GM23338 (cell line): ENCODE results near the gene ZNF865. TPM values are rescaled to one million over a fixed set of nuclear protein-coding genes. Genes with fewer than 3 reads are reported as not detected.
A peak's percentile ranks its signal among the peaks of the same experiment; 100 is the strongest.

Experiments used
- ATAC-seq: fragments of 200-7000 bp; cut with Tn5 transposase; 3 replicates; pipeline ENCODE4 v1.9.1; 2020
- DNase-seq: peaks from one replicate; pipeline ENCODE4 v3.0.0-alpha.2; 2015; ENCODE audit warnings: low spot score
- H2AFZ ChIP-seq: fragments of 200-600 bp; sonication (generic); 2 replicates; pipeline ENCODE4 v1.8.0; 2016; ENCODE audit warnings: antibody characterized with exemption, mild to moderate bottlenecking, moderate library complexity
- H3F3A ChIP-seq: fragments of 200-600 bp; sonication (generic); replicated peaks from 2 replicates; pipeline ENCODE4 v1.8.0; 2017; ENCODE audit warnings: antibody characterized with exemption, mixed run types, low read depth
- H3K27ac ChIP-seq: fragments of 200-600 bp; sonication (generic); 2 replicates; pipeline ENCODE4 v1.6.1; 2016; ENCODE audit warnings: low read depth
- H3K27me3 ChIP-seq: fragments of 200-600 bp; sonication (generic); 2 replicates; pipeline ENCODE4 v1.8.0; 2016; ENCODE audit warnings: mild to moderate bottlenecking, mixed run types, moderate library complexity; ENCODE audit not compliant: insufficient read depth
- H3K36me3 ChIP-seq: fragments of 200-600 bp; sonication (generic); 2 replicates; pipeline ENCODE4 v1.8.0; 2016; ENCODE audit warnings: mild to moderate bottlenecking; ENCODE audit not compliant: insufficient read depth
- H3K4me1 ChIP-seq: fragments of 200-600 bp; sonication (generic); 2 replicates; pipeline ENCODE4 v1.8.0; 2016; ENCODE audit warnings: mild to moderate bottlenecking, moderate library complexity; ENCODE audit not compliant: insufficient read depth
- H3K4me2 ChIP-seq: fragments of 200-600 bp; sonication (generic); 2 replicates; pipeline ENCODE4 v1.7.1; 2017; ENCODE audit warnings: mixed run types
- H3K4me3 ChIP-seq: fragments of 200-600 bp; sonication (generic); 2 replicates; pipeline ENCODE4 v1.6.1; 2016; ENCODE audit warnings: mixed run types
- H3K79me2 ChIP-seq: fragments of 200-600 bp; sonication (generic); replicated peaks from 2 replicates; pipeline ENCODE4 v1.8.0; 2017; ENCODE audit warnings: mild to moderate bottlenecking; ENCODE audit not compliant: insufficient read depth
- H3K9me2 ChIP-seq: fragments of 200-600 bp; sonication (generic); 2 replicates; pipeline ENCODE4 v1.8.0; 2017; ENCODE audit not compliant: insufficient read depth
- H4K20me1 ChIP-seq: fragments of 200-600 bp; sonication (generic); replicated peaks from 2 replicates; pipeline ENCODE4 v1.8.0; 2017; ENCODE audit warnings: mild to moderate bottlenecking; ENCODE audit not compliant: insufficient read depth
- H3K27ac Mint-ChIP-seq: 2 replicates; pipeline ENCODE4 v1.8.0; 2020; ENCODE audit warnings: inconsistent platforms, mild to moderate bottlenecking, moderate library complexity, mixed read lengths
- H3K27me3 Mint-ChIP-seq: 3 replicates; pipeline ENCODE4 v1.8.0; 2022; ENCODE audit warnings: low read depth, mild to moderate bottlenecking, moderate library complexity, mixed read lengths, inconsistent platforms; ENCODE audit not compliant: insufficient read depth, poor library complexity
- H3K36me3 Mint-ChIP-seq: 3 replicates; pipeline ENCODE4 v1.8.0; 2021; ENCODE audit warnings: low read depth, mild to moderate bottlenecking, inconsistent platforms, moderate library complexity, mixed read lengths
- H3K4me1 Mint-ChIP-seq: 3 replicates; pipeline ENCODE4 v1.8.0; 2020; ENCODE audit warnings: mild to moderate bottlenecking, inconsistent platforms, mixed read lengths
- H3K4me3 Mint-ChIP-seq: 3 replicates; pipeline ENCODE4 v1.8.0; 2021; ENCODE audit warnings: moderate library complexity, mild to moderate bottlenecking, inconsistent platforms, mixed read lengths
- H3K9me3 Mint-ChIP-seq: 3 replicates; pipeline ENCODE4 v1.8.0; 2020; ENCODE audit warnings: moderate library complexity, mild to moderate bottlenecking, inconsistent platforms, mixed read lengths
- CTCF ChIP-seq, 2 experiments: fragments of 200-600 bp in 1 of 2; sonication (generic) in 1 of 2; conservative IDR thresholded peaks; 2 replicates each; pipeline versions ENCODE4 v1.5.1 to v1.6.1; 2016 to 2017; ENCODE audit warnings: antibody characterized with exemption in 2 of 2, low read depth in 2 of 2, mild to moderate bottlenecking in 2 of 2, moderate library complexity in 1 of 2
- ETS1 ChIP-seq: IDR thresholded peaks from 2 replicates; pipeline ENCODE4 v1.6.1; 2016; ENCODE audit warnings: antibody characterized with exemption
- JUNB ChIP-seq: IDR thresholded peaks from one replicate; pipeline ENCODE4 v1.6.1; 2016; ENCODE audit warnings: antibody characterized with exemption; ENCODE audit not compliant: unreplicated experiment
- POLR2AphosphoS5 ChIP-seq: IDR thresholded peaks from 2 replicates; pipeline ENCODE4 v1.6.1; 2016; ENCODE audit warnings: antibody characterized with exemption, low read depth
- ZNF114 ChIP-seq: fragments of 250-450 bp; sonication (Bioruptor Pico); IDR thresholded peaks from 2 replicates; pipeline ENCODE4 v1.5.0; 2020; ENCODE audit warnings: mild to moderate bottlenecking, moderate library complexity
- ZNF331 ChIP-seq: fragments of 250-450 bp; sonication (Bioruptor Pico); IDR thresholded peaks from 2 replicates; pipeline ENCODE4 v1.5.0; 2020; ENCODE audit warnings: low read depth, mild to moderate bottlenecking, moderate library complexity
- ZNF462 ChIP-seq: fragments of 250-450 bp; sonication (Bioruptor Pico); IDR thresholded peaks from 2 replicates; pipeline ENCODE4 v1.5.0; 2020; ENCODE audit warnings: mild to moderate bottlenecking, moderate library complexity
- polyA plus RNA-seq: library from polyadenylated mRNA; unstranded; fragments of >200 nt; fragmentation: Nextera tagmentation; extraction: Ambion mirVana; gene quantifications from 2 replicates; pipeline ENCODE4 v1.2.1, GENCODE V29; 2016
- total RNA-seq: library from RNA; depleted of rRNA; stranded (reverse); fragments of >200 nt; shearing (Covaris generic); gene quantifications from 2 replicates; pipeline ENCODE4 v1.2.3, GENCODE V29; 2014

Gene ZNF865
- total and polyA plus RNA-seq, 2 experiments from 2014 or later = 2.2 to 12.1 TPM

DNA sequence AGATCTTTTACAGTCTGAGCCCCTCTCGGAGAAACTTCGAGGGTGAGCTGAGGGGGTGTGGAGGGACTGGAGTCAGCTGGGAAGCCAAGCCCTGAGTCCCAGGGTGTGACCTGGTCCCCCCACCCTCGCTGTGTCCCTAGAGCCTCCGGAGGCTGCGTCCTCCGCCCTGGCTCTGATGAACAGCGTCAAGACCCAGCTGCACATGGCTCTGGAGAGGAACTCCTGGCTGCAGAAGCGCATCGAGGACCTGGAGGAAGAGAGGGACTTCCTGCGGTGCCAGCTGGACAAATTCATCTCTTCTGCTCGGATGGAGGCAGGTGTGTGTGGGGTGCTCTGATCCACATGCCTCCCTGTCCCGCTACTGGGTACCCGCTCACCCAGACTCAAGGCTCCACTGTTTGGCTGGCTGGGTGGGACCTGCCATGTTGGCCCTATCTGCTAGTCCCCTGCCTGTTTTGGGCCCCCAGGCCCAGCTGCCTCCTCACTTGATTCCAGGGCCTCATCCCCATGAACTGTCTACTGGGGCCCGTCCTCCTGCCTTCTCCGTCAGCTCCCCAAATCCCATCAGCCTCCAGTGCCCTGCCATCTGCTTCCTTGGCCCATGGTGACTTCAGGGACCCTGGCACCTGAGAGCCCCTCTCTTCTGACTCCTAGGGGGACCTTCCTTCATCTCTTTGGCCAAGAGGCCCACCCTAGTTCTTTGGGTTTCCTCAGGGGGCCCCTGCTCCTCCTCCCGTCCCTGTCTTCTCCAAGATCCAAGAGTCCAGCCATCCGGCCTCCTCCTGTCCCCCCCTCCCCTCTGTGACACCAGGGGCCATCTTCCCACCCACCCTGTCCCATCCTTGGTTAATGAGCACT is 44.0 kb downstream of the ZNF865 start:
- no peak for DNase-seq
- H3K4me3 ChIP-seq = no peak overlapping the region
- H3K27ac Mint-ChIP-seq = no peak overlapping the region

More for the DNA sequence above, 44.0 kb downstream of the ZNF865 start:
- ATAC-seq = no peak
- TF ChIP-seq ZNF331 (CRISPR knock-in tag) = no peak
- TF ChIP-seq ZNF462 = no peak
- no peak for TF ChIP-seq JUNB
- TF ChIP-seq ETS1 = no peak
- TF ChIP-seq POLR2AphosphoS5 = no peak
- no peak for TF ChIP-seq ZNF114 (CRISPR knock-in tag)
- TF ChIP-seq CTCF (conservative IDR thresholded peaks at IDR 0.05; ENCODE audit: low read depth in 2 of 2) = no peak
- Histone ChIP-seq H3K4me2 (peak overlapping the region; percentile 87; the same call in 1 of the 2 replicates), H3K9me2 (no peaks in the 10 kb centered on the region), H3K27me3 (no peaks in the 10 kb centered on the region), H3K36me3 (no peaks in the 10 kb centered on the region), H3K27ac (no peak overlapping the region), H4K20me1 (no peaks in the 10 kb centered on the region), H3K79me2 (peaks cover 25% of the 10 kb centered on the region), H3F3A (peaks cover 15% of the 10 kb centered on the region; the same call in 1 of the 2 replicates), H2AFZ (no peak overlapping the region), H3K4me1 (no peaks in the 10 kb centered on the region; the same call in 1 of the 2 replicates)
- Mint-ChIP-seq H3K4me3 (peak overlapping the region; percentile 73), H3K4me1 (peaks cover 29% of the 10 kb centered on the region), H3K27me3 (peaks cover 45% of the 10 kb centered on the region), H3K36me3 (peaks cover 32% of the 10 kb centered on the region), H3K9me3 (no peaks in the 10 kb centered on the region; the same call in 2 of the 3 replicates)
